DMS114 treated with DMSO at 0.1 percent for 48 hours (cell line): ENCODE results near the gene MS4A10.

Source experiments
- DNase-seq: peaks from one replicate; lab custom pipeline; 2025; ENCODE audit not compliant: unreplicated experiment; lab: John Stamatoyannopoulos, UW

Gene MS4A10

DNA sequence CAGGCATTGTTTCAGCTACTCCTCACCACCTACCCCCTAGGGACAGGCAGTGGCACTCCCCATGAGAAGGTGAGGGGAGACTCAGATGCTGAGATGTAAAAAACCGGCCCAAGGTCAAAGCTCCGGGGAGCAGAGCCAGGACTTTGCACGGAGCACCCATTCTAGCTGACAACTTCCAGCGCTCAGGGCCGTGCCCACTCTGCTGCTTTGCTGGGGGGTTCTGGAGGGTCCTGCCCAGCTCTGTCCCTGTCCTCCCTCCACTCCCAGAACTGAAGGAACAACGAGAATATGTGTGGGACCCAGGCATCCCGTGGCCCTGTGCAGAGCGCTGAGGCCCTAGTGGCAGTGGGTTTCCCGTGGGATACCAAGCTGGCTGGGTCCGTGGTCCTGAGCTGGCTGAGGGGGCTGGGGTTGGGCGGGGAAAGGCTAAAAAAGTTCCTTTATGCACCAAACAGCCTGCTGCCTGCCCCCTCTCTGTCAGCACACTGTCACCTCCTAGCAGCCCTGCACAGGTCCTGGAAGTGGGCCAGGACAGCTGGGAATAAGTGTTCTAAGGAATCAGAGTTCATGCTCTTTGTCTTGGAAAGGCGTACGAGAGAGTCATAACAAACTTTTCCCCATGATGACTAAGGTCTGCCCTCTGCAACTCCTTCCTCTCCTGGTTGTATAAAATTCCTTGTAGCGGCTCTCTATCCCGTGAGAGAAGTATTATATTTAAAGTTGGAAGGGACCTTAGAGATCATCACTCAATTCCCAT lies 1.9 kb downstream of the MS4A10 start:
- no peak for DNase-seq

DNA sequence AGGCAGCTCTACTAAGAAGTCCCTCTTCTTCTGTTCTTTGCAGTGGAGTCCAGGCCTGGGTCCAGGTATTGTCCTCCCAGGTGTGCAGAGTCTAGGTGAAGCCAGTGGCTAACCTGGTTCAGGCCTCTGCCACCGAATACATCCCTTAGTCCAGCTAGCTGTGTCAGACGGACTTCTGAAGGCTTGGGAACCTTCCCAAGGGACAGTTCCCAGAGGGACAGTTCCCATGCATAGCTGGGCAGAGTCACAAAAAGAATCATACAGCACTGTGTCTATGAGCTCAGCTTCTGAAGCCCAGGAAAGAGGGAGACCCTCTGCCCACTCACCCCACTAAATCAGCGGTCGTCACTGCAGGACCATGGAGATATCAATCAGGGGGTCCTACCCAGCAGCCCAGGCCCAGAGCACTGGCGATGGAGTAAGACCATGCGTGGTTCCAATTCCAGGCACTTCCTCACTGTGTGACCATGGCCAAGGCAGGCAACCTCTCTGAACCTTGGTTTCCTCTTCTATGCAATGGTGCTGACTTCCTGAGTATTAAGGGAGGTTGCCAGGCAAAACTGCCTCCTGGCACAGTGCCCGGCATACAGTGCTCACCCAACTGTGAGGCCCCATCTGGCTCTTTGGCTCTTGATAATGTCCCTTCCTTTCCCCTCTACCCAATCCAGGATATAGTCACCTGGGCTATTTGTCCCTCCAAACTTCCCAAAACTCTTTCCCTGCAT lies 3.4 kb downstream of the MS4A10 start:
- no peak for DNase-seq

- no peak for DNase-seq
Observed at GRCh38 chr11:60790726-60791125, 5.6 kb downstream of the MS4A10 start.

GRCh38 chr11:60791153-60791933 lies 6.2 kb downstream of the MS4A10 start:
- no peak for DNase-seq

DNA sequence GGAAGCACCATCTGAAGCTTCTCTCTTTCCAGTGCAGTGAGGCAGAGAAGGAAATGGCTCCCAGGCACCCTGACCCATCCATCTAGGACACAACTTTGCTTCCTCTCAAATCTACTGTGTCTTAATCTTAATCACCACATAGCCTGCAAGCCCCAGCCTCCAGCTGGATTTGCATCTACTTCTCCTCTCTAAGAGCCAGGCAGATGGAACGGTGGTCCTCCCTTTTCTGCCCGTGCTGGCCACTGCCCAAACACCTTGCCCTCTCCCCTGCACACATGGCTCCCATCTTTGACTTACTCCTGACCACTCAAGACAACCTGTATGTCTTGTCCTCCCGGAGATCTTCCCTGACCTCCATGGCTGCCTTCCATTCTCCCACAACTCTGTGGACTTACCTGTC lies 7.4 kb downstream of the MS4A10 start:
- DNase-seq, result no peak

- DNase-seq, result no peak
Observed at GRCh38 chr11:60795291-60795690, 10.2 kb downstream of the MS4A10 start.

GRCh38 chr11:60797846-60798630 lies 12.9 kb downstream of the MS4A10 start:
- DNase-seq, result no peak

GRCh38 chr11:60798631-60799030 lies 13.5 kb downstream of the MS4A10 start:
- DNase-seq, result no peak

DNA sequence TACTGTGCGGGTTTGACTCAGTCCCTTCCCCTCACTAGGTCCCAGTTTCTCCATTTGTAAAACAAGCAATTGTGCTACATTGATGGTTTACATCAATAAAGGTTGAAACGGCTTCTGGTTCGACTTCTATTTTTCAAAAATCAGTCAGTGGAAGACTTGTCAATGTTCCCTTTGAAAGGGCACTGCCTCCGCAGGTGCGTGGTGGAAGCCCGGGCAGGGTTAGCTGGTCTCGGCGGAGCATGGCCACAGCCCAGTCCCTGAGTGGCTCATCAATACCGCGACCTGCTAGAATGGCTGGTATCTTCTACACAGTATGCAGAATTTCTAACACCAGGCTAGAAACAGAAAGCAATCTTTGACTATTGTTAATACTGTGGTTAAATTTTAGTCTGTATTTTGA lies 16.1 kb downstream of the MS4A10 start:
- no peak for DNase-seq

- no peak for DNase-seq
Observed at GRCh38 chr11:60803273-60803936, 18.3 kb downstream of the MS4A10 start.

GRCh38 chr11:60809249-60809648 lies 24.1 kb downstream of the MS4A10 start:
- no peak for DNase-seq

- no peak for DNase-seq
Observed at GRCh38 chr11:60809691-60810090, 24.6 kb downstream of the MS4A10 start.

DNA sequence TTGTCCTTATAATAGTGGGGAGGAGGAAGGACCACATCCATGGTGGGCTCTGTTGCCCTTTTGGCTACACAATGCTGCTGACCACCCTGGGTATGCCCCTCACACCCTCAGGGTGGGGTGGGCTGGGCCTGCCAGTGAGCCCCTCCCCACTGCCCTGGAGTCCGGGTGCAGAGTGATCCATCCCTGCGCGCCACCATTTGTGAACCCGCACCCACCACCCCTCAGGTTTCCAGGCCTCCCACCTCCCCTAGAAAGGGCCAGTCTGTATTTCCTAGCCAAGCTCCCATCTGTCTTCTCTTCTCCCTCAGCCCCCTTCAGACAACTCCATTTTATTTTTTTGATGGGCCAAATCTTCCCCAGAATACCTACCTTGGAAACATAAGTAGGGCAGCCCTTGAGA lies 25.0 kb downstream of the MS4A10 start:
- DNase-seq, result no peak

GRCh38 chr11:60810569-60810968 lies 25.4 kb downstream of the MS4A10 start:
- no peak for DNase-seq

GRCh38 chr11:60813324-60813723 lies 28.2 kb downstream of the MS4A10 start:
- DNase-seq, result no peak

DNA sequence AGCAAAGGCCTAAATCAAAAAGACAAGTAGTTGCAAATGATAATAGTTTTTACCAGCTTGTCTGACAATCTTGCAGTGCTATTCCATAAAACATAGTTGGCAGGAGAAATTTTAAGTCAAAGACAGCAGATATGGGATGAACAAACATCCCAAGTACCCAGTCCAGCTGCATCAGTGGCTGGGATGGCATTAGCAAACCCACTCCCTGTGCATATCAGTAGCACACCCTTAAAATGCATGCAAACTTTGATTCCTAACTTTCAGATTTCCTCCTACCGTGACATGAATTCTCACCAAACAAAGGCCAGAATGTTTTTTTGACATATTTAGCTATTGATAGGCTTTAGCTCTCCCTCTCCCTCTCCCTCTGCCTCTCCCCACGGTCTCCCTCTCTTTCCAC lies 29.0 kb downstream of the MS4A10 start:
- DNase-seq, result no peak

DNA sequence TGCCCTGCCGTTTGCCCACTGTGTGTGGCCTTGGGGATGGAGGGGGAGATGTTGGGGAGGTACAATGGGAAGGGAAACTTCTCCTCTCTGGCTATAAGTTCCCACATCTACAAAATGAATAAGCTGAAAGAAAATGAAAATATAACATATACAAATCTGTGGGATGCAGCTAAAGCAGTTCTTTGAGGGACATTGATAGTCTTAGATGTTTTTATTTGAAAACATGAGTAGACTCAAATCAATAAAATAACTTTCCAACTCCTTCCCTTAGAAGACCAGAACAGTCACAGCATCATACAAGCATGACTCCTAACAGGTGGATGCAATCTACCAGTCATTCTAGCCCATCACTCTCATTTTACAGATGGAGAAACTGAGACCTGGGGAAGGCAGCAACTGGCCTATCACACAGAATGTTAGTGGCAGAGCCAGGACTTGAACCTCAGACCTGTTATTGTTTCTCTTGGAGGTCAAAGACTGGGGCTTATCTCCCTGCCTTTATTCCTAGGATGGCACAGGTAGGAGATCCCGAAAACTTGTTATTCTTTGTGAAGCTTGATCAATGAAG lies 31.5 kb downstream of the MS4A10 start:
- no peak for DNase-seq

DNA sequence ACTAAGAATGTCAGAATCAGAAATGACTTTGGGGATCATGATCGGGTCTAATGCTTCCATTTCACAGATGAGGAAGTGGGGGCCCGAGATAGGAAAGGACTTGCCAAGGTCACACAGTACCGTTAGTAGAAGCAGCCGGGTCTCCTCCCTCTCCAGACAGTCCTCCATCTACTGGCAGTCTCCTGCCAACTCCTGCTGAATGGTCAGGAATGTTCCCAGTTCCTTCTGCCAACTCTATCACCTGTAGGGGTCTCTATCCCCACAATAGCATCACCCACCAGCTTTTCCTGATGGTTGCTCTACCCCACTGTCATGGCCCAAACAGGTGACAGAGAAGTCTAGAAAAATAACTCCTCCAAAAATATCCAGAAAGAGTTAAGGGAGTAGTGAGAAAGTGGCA lies 32.9 kb downstream of the MS4A10 start:
- DNase-seq, result no peak

- no peak for DNase-seq
Observed at GRCh38 chr11:60821827-60822599, 36.9 kb downstream of the MS4A10 start.
